NCI-H187 treated with DMSO at 0.1 percent for 48 hours (cell line): ENCODE measurements around the gene GRPEL2.
"Not testable (repeated sequence)": the region's sequence is repeated elsewhere in the genome, so short reads cannot be mapped to it uniquely, and the experiment has no call there.

Experiments used
- DNase-seq: peaks from one replicate; lab custom pipeline; 2025; lab: John Stamatoyannopoulos, UW

Gene GRPEL2

GRCh38 chr5:149398747-149399266, 53.5 kb downstream of the GRPEL2 start:
- DNase-seq, result not testable (repeated sequence)

- no peak for DNase-seq
These were observed 54.5 kb downstream of the GRPEL2 start for GRCh38 chr5:149399775-149400174.

DNA sequence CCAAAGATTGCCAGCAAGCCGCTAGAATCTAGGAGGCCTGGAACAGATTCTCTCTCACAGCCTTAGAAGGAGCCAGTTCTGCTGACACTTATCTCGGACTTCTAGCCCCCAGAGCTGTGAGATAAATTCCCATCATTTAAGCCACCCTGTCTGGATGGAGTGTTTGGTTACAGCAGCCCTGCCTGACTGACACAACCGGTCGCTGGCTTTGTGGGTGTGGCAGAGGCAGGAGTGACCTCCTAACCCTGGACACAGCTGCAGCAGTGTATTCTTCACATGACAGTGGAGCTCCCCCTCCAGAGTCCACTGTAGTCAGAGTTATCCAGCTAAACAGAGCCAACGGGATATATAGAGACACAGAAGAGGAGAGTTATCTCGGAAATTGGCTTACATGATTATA, 55.0 kb downstream of the GRPEL2 start:
- DNase-seq, result no peak

DNA sequence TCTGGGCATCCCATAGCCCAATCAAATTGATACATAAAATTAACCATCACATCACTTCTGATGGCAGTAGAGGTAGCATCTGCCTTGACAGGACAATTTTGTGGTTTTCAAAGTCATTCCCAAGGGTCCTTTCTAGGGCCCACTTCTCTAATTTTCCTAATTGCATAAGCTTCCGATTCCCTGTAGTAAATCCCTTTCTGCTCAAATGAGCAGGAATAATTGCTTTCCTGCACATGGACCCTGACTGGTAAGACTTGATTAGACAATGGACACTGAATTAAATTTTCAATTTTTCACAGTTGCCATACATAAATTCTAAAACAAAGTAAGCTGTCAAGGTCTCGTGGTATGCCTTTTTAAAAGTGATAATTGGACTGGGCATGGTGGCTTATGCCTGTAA, 55.8 kb downstream of the GRPEL2 start:
- no peak for DNase-seq

DNA sequence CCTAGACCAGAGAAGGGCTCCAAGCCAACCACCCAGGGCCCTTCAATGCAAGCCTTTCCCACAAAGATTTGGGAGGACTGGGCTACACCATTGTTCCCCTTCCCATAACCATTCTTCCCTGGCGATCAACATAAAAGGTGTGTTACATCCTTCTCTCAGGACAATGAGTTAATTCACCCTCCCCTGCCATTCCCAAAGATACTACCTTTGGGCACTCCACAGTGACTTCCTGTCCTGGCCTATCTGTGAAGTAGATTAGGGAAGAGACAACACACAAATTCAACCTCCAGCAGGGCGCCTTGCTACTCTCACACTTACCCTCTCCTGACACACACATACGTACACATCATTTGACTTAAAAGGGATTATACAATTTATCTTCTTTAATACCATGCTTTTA, 57.0 kb downstream of the GRPEL2 start:
- no peak for DNase-seq
